PC-3 (cell line): ENCODE results near the gene ESR1.

Source experiments
- EZH2phosphoT487 ChIP-seq: fragments of 300-600 bp; sonication (generic); IDR thresholded peaks from 2 replicates; pipeline ENCODE4 v1.6.1; 2018; ENCODE audit warnings: mild to moderate bottlenecking, antibody characterized with exemption, low read length, borderline replicate concordance
- TF ChIP-seq, protein P1 (sequence below): fragments of 300-600 bp; sonication (generic); conservative IDR thresholded peaks from 2 replicates; pipeline ENCODE4 v1.5.1; 2017; ENCODE audit warnings: antibody characterized with exemption, low read depth, mild to moderate bottlenecking, low read length

- TF ChIP-seq, protein P1, sequence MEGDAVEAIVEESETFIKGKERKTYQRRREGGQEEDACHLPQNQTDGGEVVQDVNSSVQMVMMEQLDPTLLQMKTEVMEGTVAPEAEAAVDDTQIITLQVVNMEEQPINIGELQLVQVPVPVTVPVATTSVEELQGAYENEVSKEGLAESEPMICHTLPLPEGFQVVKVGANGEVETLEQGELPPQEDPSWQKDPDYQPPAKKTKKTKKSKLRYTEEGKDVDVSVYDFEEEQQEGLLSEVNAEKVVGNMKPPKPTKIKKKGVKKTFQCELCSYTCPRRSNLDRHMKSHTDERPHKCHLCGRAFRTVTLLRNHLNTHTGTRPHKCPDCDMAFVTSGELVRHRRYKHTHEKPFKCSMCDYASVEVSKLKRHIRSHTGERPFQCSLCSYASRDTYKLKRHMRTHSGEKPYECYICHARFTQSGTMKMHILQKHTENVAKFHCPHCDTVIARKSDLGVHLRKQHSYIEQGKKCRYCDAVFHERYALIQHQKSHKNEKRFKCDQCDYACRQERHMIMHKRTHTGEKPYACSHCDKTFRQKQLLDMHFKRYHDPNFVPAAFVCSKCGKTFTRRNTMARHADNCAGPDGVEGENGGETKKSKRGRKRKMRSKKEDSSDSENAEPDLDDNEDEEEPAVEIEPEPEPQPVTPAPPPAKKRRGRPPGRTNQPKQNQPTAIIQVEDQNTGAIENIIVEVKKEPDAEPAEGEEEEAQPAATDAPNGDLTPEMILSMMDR: no peak
- no peak for TF ChIP-seq EZH2phosphoT487
Observed at GRCh38 chr6:151813858-151814257, 6.4 kb downstream of the ESR1 start.
